SK-N-SH treated with all-trans-retinoic acid at 6 μM for 48 hours (cell line): ENCODE measurements around the gene B3GALT6.

Experiments
- ATAC-seq: fragments of 200-7000 bp; cut with Tn5 transposase; 3 replicates; pipeline ENCODE4 v1.9.1; 2020; ENCODE audit warnings: mild to moderate bottlenecking, moderate library complexity
- ARNTL ChIP-seq: fragments of 450-650 bp; formaldehyde crosslinking; IDR thresholded peaks from 2 replicates; pipeline ENCODE4 v1.5.0; 2020; ENCODE audit warnings: low read depth, mild to moderate bottlenecking, moderate library complexity, borderline replicate concordance
- BACH2 ChIP-seq: fragments of 250-450 bp; sonication (Bioruptor Pico); IDR thresholded peaks from 2 replicates; pipeline ENCODE4 v1.9.0; 2021; ENCODE audit warnings: mild to moderate bottlenecking, borderline replicate concordance
- CREB5 ChIP-seq: fragments of 250-450 bp; sonication (Bioruptor Pico); IDR thresholded peaks from 2 replicates; pipeline ENCODE4 v1.5.1; 2020; ENCODE audit warnings: low read depth, mild to moderate bottlenecking, moderate library complexity
- CSDC2 ChIP-seq: fragments of 250-450 bp; sonication (Bioruptor Pico); IDR thresholded peaks from 2 replicates; pipeline ENCODE4 v1.5.0; 2020; ENCODE audit warnings: mild to moderate bottlenecking, moderate library complexity
- CSRNP3 ChIP-seq: fragments of 250-450 bp; sonication (Bioruptor Pico); IDR thresholded peaks from 2 replicates; pipeline ENCODE4 v1.5.1; 2021; ENCODE audit warnings: mild to moderate bottlenecking, moderate library complexity
- ESRRG ChIP-seq: fragments of 250-450 bp; sonication (Bioruptor Pico); IDR thresholded peaks from 2 replicates; pipeline ENCODE4 v1.6.1; 2021; ENCODE audit warnings: mild to moderate bottlenecking
- GLIS3 ChIP-seq: fragments of 250-450 bp; sonication (Bioruptor Pico); IDR thresholded peaks from 2 replicates; pipeline ENCODE4 v1.5.0; 2020; ENCODE audit warnings: mild to moderate bottlenecking, moderate library complexity
- ISL1 ChIP-seq: fragments of 250-450 bp; sonication (Bioruptor Pico); IDR thresholded peaks from 2 replicates; pipeline ENCODE4 v2.1.2; 2022; ENCODE audit warnings: mild to moderate bottlenecking, moderate library complexity
- OSR1 ChIP-seq: fragments of 250-450 bp; sonication (Bioruptor Pico); IDR thresholded peaks from 2 replicates; pipeline ENCODE4 v1.8.0; 2022; ENCODE audit warnings: moderate library complexity, mild to moderate bottlenecking, inconsistent platforms
- POU6F1 ChIP-seq: fragments of 250-450 bp; sonication (Bioruptor Pico); IDR thresholded peaks from 2 replicates; pipeline ENCODE4 v1.8.0; 2021; ENCODE audit warnings: low read depth, mild to moderate bottlenecking, moderate library complexity, borderline replicate concordance
- PPARA ChIP-seq: fragments of 250-450 bp; sonication (Bioruptor Pico); IDR thresholded peaks from 2 replicates; pipeline ENCODE4 v1.5.0; 2020; ENCODE audit warnings: mild to moderate bottlenecking, borderline replicate concordance
- RARB ChIP-seq: fragments of 250-450 bp; sonication (Bioruptor Pico); IDR thresholded peaks from 2 replicates; pipeline ENCODE4 v1.8.0; 2021; ENCODE audit warnings: mild to moderate bottlenecking, moderate library complexity
- SNAI2 ChIP-seq: fragments of 250-450 bp; sonication (Bioruptor Pico); IDR thresholded peaks from 2 replicates; pipeline ENCODE4 v1.5.0; 2020; ENCODE audit warnings: mild to moderate bottlenecking, moderate library complexity
- TCF4 ChIP-seq: fragments of 250-450 bp; sonication (Bioruptor Pico); IDR thresholded peaks from 2 replicates; pipeline ENCODE4 v1.8.0; 2021; ENCODE audit warnings: mild to moderate bottlenecking, moderate library complexity, borderline replicate concordance
- TOX ChIP-seq: fragments of 250-450 bp; sonication (Bioruptor Pico); IDR thresholded peaks from 2 replicates; pipeline ENCODE4 v1.8.0; 2021; ENCODE audit warnings: mild to moderate bottlenecking, moderate library complexity, borderline replicate concordance
- TSHZ2 ChIP-seq: fragments of 250-450 bp; sonication (Bioruptor Pico); IDR thresholded peaks from 2 replicates; pipeline ENCODE4 v1.5.0; 2020; ENCODE audit warnings: mild to moderate bottlenecking, moderate library complexity
- ZC3H10 ChIP-seq: fragments of 250-450 bp; sonication (Bioruptor Pico); IDR thresholded peaks from 2 replicates; pipeline ENCODE4 v1.5.1; 2021; ENCODE audit warnings: mild to moderate bottlenecking, moderate library complexity
- ZFP30 ChIP-seq: fragments of 450-650 bp; formaldehyde crosslinking; IDR thresholded peaks from 2 replicates; pipeline ENCODE4 v1.5.0; 2022; ENCODE audit warnings: mild to moderate bottlenecking, moderate library complexity
- TF ChIP-seq, protein P1 (sequence below): fragments of 250-450 bp; sonication (Bioruptor Pico); IDR thresholded peaks from 2 replicates; pipeline ENCODE4 v1.8.0; 2020; ENCODE audit warnings: mild to moderate bottlenecking, moderate library complexity, borderline replicate concordance

Gene B3GALT6

DNA sequence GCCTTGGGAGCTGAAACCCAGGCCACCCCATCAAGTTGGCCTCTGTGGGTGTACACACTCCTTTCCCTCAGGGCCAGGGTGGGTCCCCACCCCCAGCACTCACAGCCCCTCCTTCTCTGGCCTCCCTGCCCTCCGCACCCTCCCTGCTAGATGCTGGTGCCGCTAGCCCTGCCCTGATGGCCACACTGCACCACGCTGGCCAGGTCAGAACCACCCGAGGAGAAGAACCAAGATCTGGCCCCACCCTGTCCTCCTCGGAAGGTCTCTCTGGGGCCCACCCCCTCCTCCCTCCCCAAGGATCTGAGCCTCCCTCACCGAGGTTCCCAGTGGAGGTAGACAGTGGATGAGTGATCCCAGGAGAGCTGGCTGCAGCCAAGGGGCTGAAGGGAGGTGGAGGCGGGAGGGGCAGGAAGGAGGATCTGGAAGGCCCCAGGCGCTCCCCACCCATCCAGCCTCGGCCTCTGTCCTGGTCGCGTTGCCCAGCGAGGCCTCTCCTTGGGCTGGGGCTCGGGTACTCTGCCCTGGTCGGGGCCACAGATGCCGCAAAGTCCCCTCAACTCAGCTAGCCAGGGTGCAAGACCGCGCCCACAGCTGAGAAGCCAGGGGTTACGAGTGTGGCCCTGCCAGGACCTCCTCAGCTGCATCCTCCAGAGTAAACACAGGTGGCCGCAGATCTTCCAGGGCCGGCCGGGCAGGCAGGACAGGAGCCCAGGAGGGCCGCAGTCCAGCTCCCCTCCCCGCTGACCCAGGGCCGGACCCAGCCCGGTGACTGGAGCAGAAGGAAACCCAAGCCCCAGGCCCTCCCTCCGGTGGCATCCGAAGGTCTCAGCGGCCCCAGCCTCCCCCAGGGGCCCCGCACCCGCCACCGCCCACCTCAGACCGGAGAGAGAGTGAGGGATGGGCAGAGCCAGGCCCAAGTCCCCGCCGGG is 5.2 kb downstream of the B3GALT6 start:
- TF ChIP-seq GLIS3 (no peak), TCF4 (CRISPR knock-in tag) (no peak), BACH2 (CRISPR knock-in tag) (no peak), ZC3H10 (no peak), RARB (CRISPR knock-in tag) (no peak), TOX (CRISPR knock-in tag) (no peak), OSR1 (CRISPR knock-in tag) (no peak), ZFP30 (CRISPR knock-in tag) (no peak), POU6F1 (no peak), CREB5 (CRISPR knock-in tag) (no peak), CSRNP3 (CRISPR knock-in tag) (no peak), PPARA (CRISPR knock-in tag) (no peak), ISL1 (no peak)
- TF ChIP-seq, protein P1, sequence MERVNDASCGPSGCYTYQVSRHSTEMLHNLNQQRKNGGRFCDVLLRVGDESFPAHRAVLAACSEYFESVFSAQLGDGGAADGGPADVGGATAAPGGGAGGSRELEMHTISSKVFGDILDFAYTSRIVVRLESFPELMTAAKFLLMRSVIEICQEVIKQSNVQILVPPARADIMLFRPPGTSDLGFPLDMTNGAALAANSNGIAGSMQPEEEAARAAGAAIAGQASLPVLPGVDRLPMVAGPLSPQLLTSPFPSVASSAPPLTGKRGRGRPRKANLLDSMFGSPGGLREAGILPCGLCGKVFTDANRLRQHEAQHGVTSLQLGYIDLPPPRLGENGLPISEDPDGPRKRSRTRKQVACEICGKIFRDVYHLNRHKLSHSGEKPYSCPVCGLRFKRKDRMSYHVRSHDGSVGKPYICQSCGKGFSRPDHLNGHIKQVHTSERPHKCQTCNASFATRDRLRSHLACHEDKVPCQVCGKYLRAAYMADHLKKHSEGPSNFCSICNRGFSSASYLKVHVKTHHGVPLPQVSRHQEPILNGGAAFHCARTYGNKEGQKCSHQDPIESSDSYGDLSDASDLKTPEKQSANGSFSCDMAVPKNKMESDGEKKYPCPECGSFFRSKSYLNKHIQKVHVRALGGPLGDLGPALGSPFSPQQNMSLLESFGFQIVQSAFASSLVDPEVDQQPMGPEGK, result no peak
- TF ChIP-seq, all 23 proteins: peak for 0
- no peak; the same call in 2 of the 3 replicates for ATAC-seq

GRCh38 chr1:1237874-1238701 is 6.1 kb downstream of the B3GALT6 start:
- no peak for TF ChIP-seq OSR1 (CRISPR knock-in tag)
- TF ChIP-seq SNAI2 (CRISPR knock-in tag), result no peak
- TF ChIP-seq RARB (CRISPR knock-in tag), result no peak
- no peak for TF ChIP-seq TSHZ2 (CRISPR knock-in tag)
- TF ChIP-seq POU6F1, result no peak
- TF ChIP-seq ISL1, result no peak
- TF ChIP-seq, protein P1, result no peak
- no peak for TF ChIP-seq ZFP30 (CRISPR knock-in tag)
- no peak for TF ChIP-seq CSRNP3 (CRISPR knock-in tag)
- TF ChIP-seq PPARA (CRISPR knock-in tag), result no peak
- no peak for TF ChIP-seq ESRRG (CRISPR knock-in tag)
- no peak for TF ChIP-seq TOX (CRISPR knock-in tag)
- no peak for TF ChIP-seq TCF4 (CRISPR knock-in tag)
- TF ChIP-seq CREB5 (CRISPR knock-in tag), result no peak
- TF ChIP-seq CSDC2, result no peak
- no peak for TF ChIP-seq ARNTL (CRISPR knock-in tag)
- ATAC-seq, result peak; percentile 20
